ENCODE data around the gene WDCP.

DNA sequence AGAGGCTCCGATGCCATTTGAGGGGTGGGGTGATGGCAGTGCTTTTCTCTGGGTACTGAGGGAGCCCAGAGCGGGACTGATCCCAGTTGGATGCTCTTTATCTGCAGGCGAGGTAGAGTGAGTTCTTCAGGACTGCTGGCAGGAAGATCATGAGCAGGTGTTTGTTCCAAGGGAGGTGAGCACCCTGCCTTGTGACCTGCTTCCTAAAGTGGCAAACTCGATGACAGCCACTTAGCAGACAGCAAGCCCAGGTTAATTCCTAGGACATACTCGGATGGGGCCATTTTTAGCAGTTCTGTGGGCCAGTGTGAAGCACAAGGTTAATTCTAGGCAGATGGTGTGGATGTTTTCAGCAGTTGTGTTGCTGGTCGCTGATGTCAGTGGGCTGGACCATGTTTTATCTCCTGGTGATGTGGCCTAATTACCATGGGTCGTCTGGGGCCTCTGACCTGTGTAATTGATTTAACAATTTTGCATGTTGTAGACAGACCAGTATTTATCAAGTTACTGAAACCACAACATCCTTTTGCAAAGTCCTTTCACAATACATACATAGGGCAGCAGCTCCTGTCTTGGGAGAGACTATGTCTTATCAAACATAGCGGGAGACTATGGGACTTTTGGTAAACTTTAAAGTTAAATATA, 7.3 kb upstream of the WDCP start:
- TF ChIP-seq, protein P1, sequence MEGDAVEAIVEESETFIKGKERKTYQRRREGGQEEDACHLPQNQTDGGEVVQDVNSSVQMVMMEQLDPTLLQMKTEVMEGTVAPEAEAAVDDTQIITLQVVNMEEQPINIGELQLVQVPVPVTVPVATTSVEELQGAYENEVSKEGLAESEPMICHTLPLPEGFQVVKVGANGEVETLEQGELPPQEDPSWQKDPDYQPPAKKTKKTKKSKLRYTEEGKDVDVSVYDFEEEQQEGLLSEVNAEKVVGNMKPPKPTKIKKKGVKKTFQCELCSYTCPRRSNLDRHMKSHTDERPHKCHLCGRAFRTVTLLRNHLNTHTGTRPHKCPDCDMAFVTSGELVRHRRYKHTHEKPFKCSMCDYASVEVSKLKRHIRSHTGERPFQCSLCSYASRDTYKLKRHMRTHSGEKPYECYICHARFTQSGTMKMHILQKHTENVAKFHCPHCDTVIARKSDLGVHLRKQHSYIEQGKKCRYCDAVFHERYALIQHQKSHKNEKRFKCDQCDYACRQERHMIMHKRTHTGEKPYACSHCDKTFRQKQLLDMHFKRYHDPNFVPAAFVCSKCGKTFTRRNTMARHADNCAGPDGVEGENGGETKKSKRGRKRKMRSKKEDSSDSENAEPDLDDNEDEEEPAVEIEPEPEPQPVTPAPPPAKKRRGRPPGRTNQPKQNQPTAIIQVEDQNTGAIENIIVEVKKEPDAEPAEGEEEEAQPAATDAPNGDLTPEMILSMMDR (IDR thresholded peaks at IDR 0.05), result no peak
- TF ChIP-seq POLR2A (IDR thresholded peaks at IDR 0.05), result no peak
